ENCODE data around the gene MS4A14. TPM values are rescaled to one million over a fixed set of nuclear protein-coding genes. Genes with fewer than 3 reads are reported as not detected.

MS4A14 gene
- total RNA-seq, 1 experiment from 2014 or later = not detected

GRCh38 chr11:60454212-60454611 lies 58.0 kb downstream of the MS4A14 start:
- POLR2A ChIA-PET (ENCODE audit: unreplicated experiment) = no interaction called here
- Histone ChIP-seq H3K4me2 (no peak overlapping the region), H3K27me3 (ENCODE audit: insufficient read depth, low read depth) (peaks cover 19% of the 10 kb centered on the region), H3K4me3 (no peak overlapping the region), H3K79me2 (ENCODE audit: low read depth) (no peaks in the 10 kb centered on the region), H4K20me1 (ENCODE audit: insufficient read depth) (no peaks in the 10 kb centered on the region), H3K36me3 (ENCODE audit: low read depth) (no peaks in the 10 kb centered on the region), H3K9me2 (ENCODE audit: insufficient read depth) (no peaks in the 10 kb centered on the region), H3K27ac (no peak overlapping the region), H3K4me1 (replicated peaks; ENCODE audit: insufficient read depth) (no peaks in the 10 kb centered on the region), H3F3A (ENCODE audit: insufficient read depth, low read depth) (no peaks in the 10 kb centered on the region), H3K9me3 (ENCODE audit: insufficient read depth, low read depth) (no peaks in the 10 kb centered on the region), H2AFZ (no peak overlapping the region)
- CTCF ChIA-PET = no interaction called here
- TF ChIP-seq EZH2 (IDR thresholded peaks at IDR 0.05; ENCODE audit: low read depth) = no peak
- TF ChIP-seq CTCF (conservative IDR thresholded peaks at IDR 0.05) = no peak
- DNase-seq = no peak
- intact Hi-C loops (cut with micrococcal nuclease; ENCODE audit: unreplicated experiment) = no loop called here
- no TSS peak for BruUV-seq (replicated peaks)

DNA sequence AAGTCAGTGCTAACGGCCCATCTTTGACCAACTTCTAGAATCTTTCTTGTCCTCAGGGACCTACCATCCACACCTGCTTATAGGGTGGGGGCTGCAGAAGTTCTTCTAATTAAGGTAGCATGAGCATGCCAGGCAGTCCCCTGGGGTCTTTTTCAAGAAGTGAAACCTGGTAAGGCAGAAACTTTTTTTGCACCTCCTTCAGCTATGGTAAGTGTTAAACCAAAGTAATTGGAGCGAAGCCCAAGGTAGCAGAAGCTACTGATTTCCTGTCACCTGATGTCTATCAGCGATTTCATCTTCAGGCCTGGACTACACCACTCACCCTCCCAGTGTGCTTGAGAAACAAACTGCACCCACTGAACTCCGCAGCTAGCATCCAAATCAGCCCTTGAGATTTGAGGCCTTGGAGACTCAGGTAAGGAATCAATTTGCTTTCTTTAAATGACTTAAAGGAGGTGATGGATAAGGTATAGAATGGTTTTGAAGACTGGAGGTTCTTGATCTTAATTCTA lies 59.3 kb downstream of the MS4A14 start, which contains the start of gene MS4A1:
Gene MS4A1 (plus strand): TSS at position 317 of the 512 bp plus-strand sequence. CDS start 6,528 bp downstream, outside the sequence.
- Histone ChIP-seq H4K20me1 (ENCODE audit: insufficient read depth) (no peaks in the 10 kb centered on the region), H3K27me3 (ENCODE audit: insufficient read depth, low read depth) (peaks cover 24% of the 10 kb centered on the region), H3K4me2 (no peak within 1 kb of the TSS), H3K27ac (no peak within 1 kb of the TSS), H3K4me3 (no peak within 1 kb of the TSS), H3F3A (ENCODE audit: insufficient read depth, low read depth) (no peaks in the 10 kb centered on the region), H3K4me1 (replicated peaks; ENCODE audit: insufficient read depth) (no peaks in the 10 kb centered on the region), H3K9me2 (ENCODE audit: insufficient read depth) (no peaks in the 10 kb centered on the region), H2AFZ (no peak within 1 kb of the TSS), H3K79me2 (ENCODE audit: low read depth) (no peaks in the 10 kb centered on the region), H3K9me3 (ENCODE audit: insufficient read depth, low read depth) (no peaks in the 10 kb centered on the region), H3K36me3 (ENCODE audit: low read depth) (no peaks in the 10 kb centered on the region)
- intact Hi-C loops (cut with micrococcal nuclease; ENCODE audit: unreplicated experiment) = no loop called here
- POLR2A ChIA-PET (ENCODE audit: unreplicated experiment) = no interaction called here
- CTCF ChIA-PET = no interaction called here
- TF ChIP-seq EZH2 (IDR thresholded peaks at IDR 0.05; ENCODE audit: low read depth) (no peak), CTCF (conservative IDR thresholded peaks at IDR 0.05) (no peak)
- no peak for DNase-seq
- BruUV-seq (replicated peaks) = no TSS peak

GRCh38 chr11:60457576-60457975 lies 61.3 kb downstream of the MS4A14 start:
- no peak for TF ChIP-seq CTCF (conservative IDR thresholded peaks at IDR 0.05)
- TF ChIP-seq EZH2 (IDR thresholded peaks at IDR 0.05; ENCODE audit: low read depth) = no peak
- H3K36me3 ChIP-seq (ENCODE audit: low read depth) = no peaks in the 10 kb centered on the region
- CTCF ChIA-PET = no interaction called here
- DNase-seq = no peak
- no peaks in the 10 kb centered on the region for H3K4me1 ChIP-seq (replicated peaks; ENCODE audit: insufficient read depth)
- no peaks in the 10 kb centered on the region for H4K20me1 ChIP-seq (ENCODE audit: insufficient read depth)
- no peak overlapping the region for H3K4me3 ChIP-seq
- POLR2A ChIA-PET (ENCODE audit: unreplicated experiment) = no interaction called here
- no peak overlapping the region for H3K27ac ChIP-seq
- H2AFZ ChIP-seq = no peak overlapping the region
- intact Hi-C loops (cut with micrococcal nuclease; ENCODE audit: unreplicated experiment) = no loop called here
- no peak overlapping the region for H3K4me2 ChIP-seq
- BruUV-seq (replicated peaks) = no TSS peak
- no peaks in the 10 kb centered on the region for H3F3A ChIP-seq (ENCODE audit: insufficient read depth, low read depth)
- H3K9me3 ChIP-seq (ENCODE audit: insufficient read depth, low read depth) = no peaks in the 10 kb centered on the region
- H3K27me3 ChIP-seq (ENCODE audit: insufficient read depth, low read depth) = peaks cover 25% of the 10 kb centered on the region
- H3K79me2 ChIP-seq (ENCODE audit: low read depth) = no peaks in the 10 kb centered on the region
- no peaks in the 10 kb centered on the region for H3K9me2 ChIP-seq (ENCODE audit: insufficient read depth)
